ENCODE measurements around the gene PBX1. TPM values are rescaled to one million over a fixed set of nuclear protein-coding genes. Genes with fewer than 3 reads are reported as not detected.

The PBX1 gene
- total and polyA plus RNA-seq, 10 of the 15 experiments (the other 5 are each of a cell fraction or from before 2014, with no cell fraction given): 0.05 to 0.28 (median 0.11) TPM; not detected in 5

- Histone ChIP-seq H3K4me2 (ENCODE audit: control insufficient read depth, insufficient read depth) (no peak overlapping the region), H3K36me3 (ENCODE audit: control insufficient read depth in 2 of 2, insufficient read depth in 2 of 2, low read length in 1 of 2) (no peaks in the 10 kb centered on the region), H4K20me1 (ENCODE audit: control insufficient read depth, insufficient read depth) (no peaks in the 10 kb centered on the region), H3K27me3 (replicated peaks in 1 of 2; ENCODE audit: control insufficient read depth in 2 of 2, insufficient read depth in 2 of 2, low read length in 1 of 2) (no peaks in the 10 kb centered on the region), H3K9ac (ENCODE audit: control insufficient read depth, insufficient read depth, low read length) (no peak overlapping the region), H3K27ac (ENCODE audit: control insufficient read depth, insufficient read depth) (no peak overlapping the region), H2AFZ (ENCODE audit: control insufficient read depth, low read depth, low read length) (no peak overlapping the region), H3K4me1 (ENCODE audit: control insufficient read depth, insufficient read depth, low read length) (no peaks in the 10 kb centered on the region), H3K9me3 (replicated peaks; ENCODE audit: control insufficient read depth, insufficient read depth, low read length) (no peaks in the 10 kb centered on the region), H3K4me3 (no peak overlapping the region), H3K79me2 (ENCODE audit: control insufficient read depth, insufficient read depth, low read length) (no peaks in the 10 kb centered on the region)
- SMC1A ChIA-PET (ENCODE audit: uncharacterized antibody, unreplicated experiment): interaction anchor here (1.7 kb wide), 1 partner anchor 9 kb away, joined by 4 read pairs; no protein-coding TSS in a partner anchor
- no peak for DNase-seq (ENCODE audit: low read depth, low spot score)
- POLR2A ChIA-PET: no interaction called here
- FAIRE-seq: no peak
- intact Hi-C loops (cut with micrococcal nuclease; ENCODE audit: unreplicated experiment) (loop anchor here (5.0 kb wide), 1 partner anchor 111 kb away; no protein-coding TSS in a partner anchor), in situ Hi-C loops (cut with MboI) (no loop called here)
- CTCF ChIA-PET: no interaction called here
- no peak for ATAC-seq
- 54% methylated on average over 5 of the region's 5 CpGs for WGBS (ENCODE audit: insufficient coverage, insufficient replicate concordance, low lambda C conversion rate, missing lambda C conversion rate)
- RAD21 ChIA-PET (ENCODE audit: unreplicated experiment): interaction anchor here (1.3 kb wide), 1 partner anchor 11 kb away, joined by 3 read pairs; no protein-coding TSS in a partner anchor
- no TSS peak for BruUV-seq (replicated peaks)
- TF ChIP-seq FOXK2 (IDR thresholded peaks at IDR 0.05) (no peak), SIX5 (IDR thresholded peaks at IDR 0.05; ENCODE audit: low read depth, low read length, severe bottlenecking) (no peak), BCL11A (IDR thresholded peaks at IDR 0.05; ENCODE audit: low read depth, low read length) (no peak), BCL3 (IDR thresholded peaks at IDR 0.05; ENCODE audit: borderline replicate concordance, insufficient read depth, low read depth, low read length, poor library complexity, severe bottlenecking) (no peak), ZBTB4 (CRISPR knock-in tag; IDR thresholded peaks at IDR 0.05) (no peak), RAD21 (IDR thresholded peaks at IDR 0.05; ENCODE audit: insufficient read depth, low read depth, low read length) (no peak), TCF12 (IDR thresholded peaks at IDR 0.05; ENCODE audit: low read depth, low read length) (no peak), HDAC6 (IDR thresholded peaks at IDR 0.05; ENCODE audit: unreplicated experiment) (no peak), FOXM1 (IDR thresholded peaks at IDR 0.05; ENCODE audit: low read depth, low read length) (no peak), LARP7 (IDR thresholded peaks at IDR 0.05) (no peak)
- TF ChIP-seq, protein P1, sequence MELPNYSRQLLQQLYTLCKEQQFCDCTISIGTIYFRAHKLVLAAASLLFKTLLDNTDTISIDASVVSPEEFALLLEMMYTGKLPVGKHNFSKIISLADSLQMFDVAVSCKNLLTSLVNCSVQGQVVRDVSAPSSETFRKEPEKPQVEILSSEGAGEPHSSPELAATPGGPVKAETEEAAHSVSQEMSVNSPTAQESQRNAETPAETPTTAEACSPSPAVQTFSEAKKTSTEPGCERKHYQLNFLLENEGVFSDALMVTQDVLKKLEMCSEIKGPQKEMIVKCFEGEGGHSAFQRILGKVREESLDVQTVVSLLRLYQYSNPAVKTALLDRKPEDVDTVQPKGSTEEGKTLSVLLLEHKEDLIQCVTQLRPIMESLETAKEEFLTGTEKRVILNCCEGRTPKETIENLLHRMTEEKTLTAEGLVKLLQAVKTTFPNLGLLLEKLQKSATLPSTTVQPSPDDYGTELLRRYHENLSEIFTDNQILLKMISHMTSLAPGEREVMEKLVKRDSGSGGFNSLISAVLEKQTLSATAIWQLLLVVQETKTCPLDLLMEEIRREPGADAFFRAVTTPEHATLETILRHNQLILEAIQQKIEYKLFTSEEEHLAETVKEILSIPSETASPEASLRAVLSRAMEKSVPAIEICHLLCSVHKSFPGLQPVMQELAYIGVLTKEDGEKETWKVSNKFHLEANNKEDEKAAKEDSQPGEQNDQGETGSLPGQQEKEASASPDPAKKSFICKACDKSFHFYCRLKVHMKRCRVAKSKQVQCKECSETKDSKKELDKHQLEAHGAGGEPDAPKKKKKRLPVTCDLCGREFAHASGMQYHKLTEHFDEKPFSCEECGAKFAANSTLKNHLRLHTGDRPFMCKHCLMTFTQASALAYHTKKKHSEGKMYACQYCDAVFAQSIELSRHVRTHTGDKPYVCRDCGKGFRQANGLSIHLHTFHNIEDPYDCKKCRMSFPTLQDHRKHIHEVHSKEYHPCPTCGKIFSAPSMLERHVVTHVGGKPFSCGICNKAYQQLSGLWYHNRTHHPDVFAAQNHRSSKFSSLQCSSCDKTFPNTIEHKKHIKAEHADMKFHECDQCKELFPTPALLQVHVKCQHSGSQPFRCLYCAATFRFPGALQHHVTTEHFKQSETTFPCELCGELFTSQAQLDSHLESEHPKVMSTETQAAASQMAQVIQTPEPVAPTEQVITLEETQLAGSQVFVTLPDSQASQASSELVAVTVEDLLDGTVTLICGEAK (IDR thresholded peaks at IDR 0.05; ENCODE audit: borderline replicate concordance): no peak
- TF ChIP-seq, protein P2, sequence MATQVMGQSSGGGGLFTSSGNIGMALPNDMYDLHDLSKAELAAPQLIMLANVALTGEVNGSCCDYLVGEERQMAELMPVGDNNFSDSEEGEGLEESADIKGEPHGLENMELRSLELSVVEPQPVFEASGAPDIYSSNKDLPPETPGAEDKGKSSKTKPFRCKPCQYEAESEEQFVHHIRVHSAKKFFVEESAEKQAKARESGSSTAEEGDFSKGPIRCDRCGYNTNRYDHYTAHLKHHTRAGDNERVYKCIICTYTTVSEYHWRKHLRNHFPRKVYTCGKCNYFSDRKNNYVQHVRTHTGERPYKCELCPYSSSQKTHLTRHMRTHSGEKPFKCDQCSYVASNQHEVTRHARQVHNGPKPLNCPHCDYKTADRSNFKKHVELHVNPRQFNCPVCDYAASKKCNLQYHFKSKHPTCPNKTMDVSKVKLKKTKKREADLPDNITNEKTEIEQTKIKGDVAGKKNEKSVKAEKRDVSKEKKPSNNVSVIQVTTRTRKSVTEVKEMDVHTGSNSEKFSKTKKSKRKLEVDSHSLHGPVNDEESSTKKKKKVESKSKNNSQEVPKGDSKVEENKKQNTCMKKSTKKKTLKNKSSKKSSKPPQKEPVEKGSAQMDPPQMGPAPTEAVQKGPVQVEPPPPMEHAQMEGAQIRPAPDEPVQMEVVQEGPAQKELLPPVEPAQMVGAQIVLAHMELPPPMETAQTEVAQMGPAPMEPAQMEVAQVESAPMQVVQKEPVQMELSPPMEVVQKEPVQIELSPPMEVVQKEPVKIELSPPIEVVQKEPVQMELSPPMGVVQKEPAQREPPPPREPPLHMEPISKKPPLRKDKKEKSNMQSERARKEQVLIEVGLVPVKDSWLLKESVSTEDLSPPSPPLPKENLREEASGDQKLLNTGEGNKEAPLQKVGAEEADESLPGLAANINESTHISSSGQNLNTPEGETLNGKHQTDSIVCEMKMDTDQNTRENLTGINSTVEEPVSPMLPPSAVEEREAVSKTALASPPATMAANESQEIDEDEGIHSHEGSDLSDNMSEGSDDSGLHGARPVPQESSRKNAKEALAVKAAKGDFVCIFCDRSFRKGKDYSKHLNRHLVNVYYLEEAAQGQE (IDR thresholded peaks at IDR 0.05; ENCODE audit: low read depth, low read length): no peak
Measured at GRCh38 chr1:164773102-164773501, 214.1 kb downstream of the PBX1 start.
